GM23338 (cell line): ENCODE data around the gene MYO5A.

Source experiments
- CREB1 ChIP-seq: fragments of 250-450 bp; sonication (Bioruptor Pico); IDR thresholded peaks from 2 replicates; pipeline ENCODE4 v1.5.0; 2020; ENCODE audit warnings: low read depth, mild to moderate bottlenecking, moderate library complexity
- CTCF ChIP-seq, 2 experiments: fragments of 200-600 bp in 1 of 2; sonication (generic) in 1 of 2; conservative IDR thresholded peaks; 2 replicates each; pipeline versions ENCODE4 v1.5.1 to v1.6.1; 2016 to 2017; ENCODE audit warnings: antibody characterized with exemption in 2 of 2, low read depth in 2 of 2, mild to moderate bottlenecking in 2 of 2, moderate library complexity in 1 of 2
- EZH2 ChIP-seq: fragments of 200-600 bp; sonication (generic); IDR thresholded peaks from one replicate; pipeline ENCODE4 v1.8.0; 2017; ENCODE audit warnings: antibody characterized with exemption, mild to moderate bottlenecking, low read depth; ENCODE audit not compliant: unreplicated experiment
- EZH2phosphoT487 ChIP-seq: fragments of 200-600 bp; sonication (generic); IDR thresholded peaks from one replicate; pipeline ENCODE4 v1.8.1; 2018; ENCODE audit warnings: antibody characterized with exemption; ENCODE audit not compliant: unreplicated experiment
- POLR2AphosphoS5 ChIP-seq: IDR thresholded peaks from 2 replicates; pipeline ENCODE4 v1.6.1; 2016; ENCODE audit warnings: antibody characterized with exemption, low read depth
- STAT1 ChIP-seq: IDR thresholded peaks from one replicate; pipeline ENCODE4 v1.6.1; 2016; ENCODE audit warnings: antibody characterized with exemption; ENCODE audit not compliant: unreplicated experiment
- TF ChIP-seq, protein P1 (sequence below): IDR thresholded peaks from one replicate; pipeline ENCODE4 v1.6.1; 2018; ENCODE audit warnings: antibody characterized with exemption; ENCODE audit not compliant: unreplicated experiment

DNA sequence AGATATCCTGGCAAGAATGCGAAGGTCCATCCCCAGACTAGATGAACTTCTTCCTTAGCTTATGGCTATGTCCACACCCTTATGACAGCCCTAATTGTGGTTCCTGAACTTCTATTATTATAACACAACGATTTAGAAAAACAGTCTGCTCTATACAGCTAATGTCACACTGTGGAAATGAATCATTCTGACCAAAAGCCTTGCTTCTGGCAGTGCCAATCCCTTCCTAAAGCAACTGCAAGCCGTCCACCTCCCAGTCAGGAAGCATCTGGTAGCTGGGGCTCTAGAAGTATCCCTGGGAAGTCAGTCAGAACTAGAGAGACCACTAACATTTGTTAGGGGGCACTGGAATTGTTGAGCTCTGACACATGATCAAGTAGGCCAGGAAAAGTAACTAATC lies 45.0 kb downstream of the MYO5A start:
- TF ChIP-seq CTCF (conservative IDR thresholded peaks at IDR 0.05; ENCODE audit: low read depth in 2 of 2), result no peak
- no peak for TF ChIP-seq EZH2phosphoT487
- TF ChIP-seq EZH2, result no peak
- TF ChIP-seq, protein P1, sequence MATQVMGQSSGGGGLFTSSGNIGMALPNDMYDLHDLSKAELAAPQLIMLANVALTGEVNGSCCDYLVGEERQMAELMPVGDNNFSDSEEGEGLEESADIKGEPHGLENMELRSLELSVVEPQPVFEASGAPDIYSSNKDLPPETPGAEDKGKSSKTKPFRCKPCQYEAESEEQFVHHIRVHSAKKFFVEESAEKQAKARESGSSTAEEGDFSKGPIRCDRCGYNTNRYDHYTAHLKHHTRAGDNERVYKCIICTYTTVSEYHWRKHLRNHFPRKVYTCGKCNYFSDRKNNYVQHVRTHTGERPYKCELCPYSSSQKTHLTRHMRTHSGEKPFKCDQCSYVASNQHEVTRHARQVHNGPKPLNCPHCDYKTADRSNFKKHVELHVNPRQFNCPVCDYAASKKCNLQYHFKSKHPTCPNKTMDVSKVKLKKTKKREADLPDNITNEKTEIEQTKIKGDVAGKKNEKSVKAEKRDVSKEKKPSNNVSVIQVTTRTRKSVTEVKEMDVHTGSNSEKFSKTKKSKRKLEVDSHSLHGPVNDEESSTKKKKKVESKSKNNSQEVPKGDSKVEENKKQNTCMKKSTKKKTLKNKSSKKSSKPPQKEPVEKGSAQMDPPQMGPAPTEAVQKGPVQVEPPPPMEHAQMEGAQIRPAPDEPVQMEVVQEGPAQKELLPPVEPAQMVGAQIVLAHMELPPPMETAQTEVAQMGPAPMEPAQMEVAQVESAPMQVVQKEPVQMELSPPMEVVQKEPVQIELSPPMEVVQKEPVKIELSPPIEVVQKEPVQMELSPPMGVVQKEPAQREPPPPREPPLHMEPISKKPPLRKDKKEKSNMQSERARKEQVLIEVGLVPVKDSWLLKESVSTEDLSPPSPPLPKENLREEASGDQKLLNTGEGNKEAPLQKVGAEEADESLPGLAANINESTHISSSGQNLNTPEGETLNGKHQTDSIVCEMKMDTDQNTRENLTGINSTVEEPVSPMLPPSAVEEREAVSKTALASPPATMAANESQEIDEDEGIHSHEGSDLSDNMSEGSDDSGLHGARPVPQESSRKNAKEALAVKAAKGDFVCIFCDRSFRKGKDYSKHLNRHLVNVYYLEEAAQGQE, result no peak
- TF ChIP-seq STAT1, result no peak
- TF ChIP-seq POLR2AphosphoS5, result no peak
- TF ChIP-seq CREB1 (CRISPR knock-in tag), result no peak
